ENCODE results near the gene SHISA6.

Gene SHISA6

GRCh38 chr17:11561281-11561680 lies 320.3 kb downstream of the SHISA6 start:
- Histone ChIP-seq H3K36me3 (ENCODE audit: insufficient read depth, low read length) (no peaks in the 10 kb centered on the region), H3K79me2 (ENCODE audit: insufficient read depth, low read length) (no peaks in the 10 kb centered on the region), H3K4me2 (ENCODE audit: low read length) (no peak overlapping the region), H2AFZ (ENCODE audit: low read length) (no peak overlapping the region), H4K20me1 (ENCODE audit: insufficient read depth, low read length) (no peaks in the 10 kb centered on the region), H3K27me3 (ENCODE audit: insufficient read depth, low read length) (no peaks in the 10 kb centered on the region), H3K9me3 (ENCODE audit: low read length) (no peaks in the 10 kb centered on the region), H3K4me3 (ENCODE audit: low read depth, low read length, poor library complexity, severe bottlenecking) (no peak overlapping the region), H3K4me1 (ENCODE audit: insufficient read depth, low read length, severe bottlenecking) (no peaks in the 10 kb centered on the region), H3K9ac (ENCODE audit: low read length) (no peak overlapping the region), H3K9me2 (ENCODE audit: low read depth, low read length) (no peaks in the 10 kb centered on the region), H3F3A (ENCODE audit: insufficient read depth, low read length) (no peaks in the 10 kb centered on the region), H3K27ac (ENCODE audit: low read depth, low read length, poor library complexity, severe bottlenecking) (no peak overlapping the region)
- TF ChIP-seq CTCF (IDR thresholded peaks at IDR 0.05; ENCODE audit: low read length) = no peak
- TF ChIP-seq EZH2 (IDR thresholded peaks at IDR 0.05; ENCODE audit: borderline replicate concordance, low read length) = no peak

GRCh38 chr17:11561702-11562101 lies 320.7 kb downstream of the SHISA6 start:
- H3K9me2 ChIP-seq (ENCODE audit: low read depth, low read length) = no peaks in the 10 kb centered on the region
- H3K9me3 ChIP-seq (ENCODE audit: low read length) = no peaks in the 10 kb centered on the region
- no peak overlapping the region for H3K4me3 ChIP-seq (ENCODE audit: low read depth, low read length, poor library complexity, severe bottlenecking)
- no peaks in the 10 kb centered on the region for H3K36me3 ChIP-seq (ENCODE audit: insufficient read depth, low read length)
- H3K79me2 ChIP-seq (ENCODE audit: insufficient read depth, low read length) = no peaks in the 10 kb centered on the region
- H4K20me1 ChIP-seq (ENCODE audit: insufficient read depth, low read length) = no peaks in the 10 kb centered on the region
- H2AFZ ChIP-seq (ENCODE audit: low read length) = no peak overlapping the region
- no peak overlapping the region for H3K4me2 ChIP-seq (ENCODE audit: low read length)
- H3F3A ChIP-seq (ENCODE audit: insufficient read depth, low read length) = no peaks in the 10 kb centered on the region
- no peak overlapping the region for H3K9ac ChIP-seq (ENCODE audit: low read length)
- no peaks in the 10 kb centered on the region for H3K4me1 ChIP-seq (ENCODE audit: insufficient read depth, low read length, severe bottlenecking)
- TF ChIP-seq EZH2 (IDR thresholded peaks at IDR 0.05; ENCODE audit: borderline replicate concordance, low read length) (no peak), CTCF (IDR thresholded peaks at IDR 0.05; ENCODE audit: low read length) (no peak)
- no peak overlapping the region for H3K27ac ChIP-seq (ENCODE audit: low read depth, low read length, poor library complexity, severe bottlenecking)
- H3K27me3 ChIP-seq (ENCODE audit: insufficient read depth, low read length) = no peaks in the 10 kb centered on the region

- H3F3A ChIP-seq (ENCODE audit: insufficient read depth, low read length) = no peaks in the 10 kb centered on the region
- no peaks in the 10 kb centered on the region for H4K20me1 ChIP-seq (ENCODE audit: insufficient read depth, low read length)
- H3K27me3 ChIP-seq (ENCODE audit: insufficient read depth, low read length) = no peaks in the 10 kb centered on the region
- H3K79me2 ChIP-seq (ENCODE audit: insufficient read depth, low read length) = no peaks in the 10 kb centered on the region
- TF ChIP-seq CTCF (IDR thresholded peaks at IDR 0.05; ENCODE audit: low read length) = no peak
- no peak for TF ChIP-seq EZH2 (IDR thresholded peaks at IDR 0.05; ENCODE audit: borderline replicate concordance, low read length)
- H3K9me2 ChIP-seq (ENCODE audit: low read depth, low read length) = no peaks in the 10 kb centered on the region
- H3K4me1 ChIP-seq (ENCODE audit: insufficient read depth, low read length, severe bottlenecking) = no peaks in the 10 kb centered on the region
- no peak overlapping the region for H2AFZ ChIP-seq (ENCODE audit: low read length)
- no peaks in the 10 kb centered on the region for H3K9me3 ChIP-seq (ENCODE audit: low read length)
- H3K4me3 ChIP-seq (ENCODE audit: low read depth, low read length, poor library complexity, severe bottlenecking) = no peak overlapping the region
- no peak overlapping the region for H3K27ac ChIP-seq (ENCODE audit: low read depth, low read length, poor library complexity, severe bottlenecking)
- no peak overlapping the region for H3K9ac ChIP-seq (ENCODE audit: low read length)
- H3K4me2 ChIP-seq (ENCODE audit: low read length) = no peak overlapping the region
- no peaks in the 10 kb centered on the region for H3K36me3 ChIP-seq (ENCODE audit: insufficient read depth, low read length)
Measured at GRCh38 chr17:11564589-11565380, 323.8 kb downstream of the SHISA6 start.
